Hippocampal formation (tissue), 2 donors: Measurements from ENCODE around the gene SGO2.
"Not testable (repeated sequence)": the region's sequence is repeated elsewhere in the genome, so short reads cannot be mapped to it uniquely, and the experiment has no call there.

Experiments used
- DNase-seq, 2 donors: peaks; one replicate each; lab custom pipeline; 2025; lab: John Stamatoyannopoulos, UW

Gene SGO2

DNA sequence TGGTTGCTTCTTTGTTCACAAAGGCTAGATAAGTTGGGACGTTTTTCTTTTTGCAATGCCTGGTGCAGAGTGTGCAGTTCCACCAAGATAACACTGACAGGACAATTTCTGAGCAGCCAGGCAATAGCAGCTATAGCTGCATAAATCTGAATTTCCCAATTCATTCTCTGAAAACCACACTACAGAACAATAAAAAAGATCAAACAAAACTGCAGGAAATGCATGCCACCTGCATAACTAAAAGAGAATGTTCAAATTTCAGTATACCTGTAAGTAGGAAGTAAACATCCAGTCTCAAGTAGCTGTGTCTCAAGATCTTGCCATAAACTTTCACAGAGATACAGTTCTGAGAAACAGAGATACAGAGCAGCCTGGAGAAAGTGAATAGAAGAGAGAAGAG lies 10.9 kb upstream of the SGO2 start:
- no peak for DNase-seq

GRCh38 chr2:200523158-200523557 lies 2.8 kb upstream of the SGO2 start:
- DNase-seq, result no peak

GRCh38 chr2:200523604-200524003 lies 2.4 kb upstream of the SGO2 start:
- no peak for DNase-seq

- DNase-seq, result no peak
Measured at GRCh38 chr2:200525066-200525465, 941 bp upstream of the SGO2 start.

DNA sequence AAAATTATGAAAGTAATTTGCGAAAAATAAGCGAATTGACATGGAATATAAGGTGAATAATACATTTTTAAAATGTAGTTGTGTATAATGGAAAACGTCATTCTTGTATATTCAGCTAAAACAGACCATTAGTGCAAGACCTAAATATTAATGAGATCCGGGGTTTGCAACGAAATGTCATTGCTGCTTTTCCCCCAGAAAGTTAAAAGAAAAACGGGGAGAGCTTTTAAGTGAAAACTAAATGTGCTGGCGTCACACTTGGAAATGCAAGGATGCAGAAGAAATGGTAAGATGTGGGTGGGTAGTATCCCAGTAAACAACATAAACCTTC lies 491 bp upstream of the SGO2 start:
- no peak for DNase-seq

DNA sequence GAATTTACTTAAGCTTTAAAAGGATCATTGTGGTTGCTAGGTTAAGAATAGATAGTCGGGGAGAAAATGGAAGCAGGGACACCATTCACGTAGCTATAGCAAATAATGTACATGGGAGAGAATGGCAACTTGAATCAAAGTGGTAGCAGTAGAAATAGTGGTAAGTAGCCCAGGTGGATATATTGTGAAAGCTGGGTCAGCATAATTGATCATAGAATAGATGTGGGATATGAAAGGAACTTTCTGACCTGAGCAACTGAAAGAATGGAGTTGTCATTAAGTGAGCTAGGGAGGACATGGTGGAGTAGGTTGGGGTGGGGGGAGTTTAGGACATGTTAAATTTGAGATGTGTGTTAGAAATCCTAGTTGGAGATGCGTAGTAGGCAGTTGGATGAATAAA lies 2.2 kb downstream of the SGO2 start:
- no peak for DNase-seq

GRCh38 chr2:200533754-200534153 lies 7.7 kb downstream of the SGO2 start:
- no peak for DNase-seq

- no peak for DNase-seq
Measured at GRCh38 chr2:200534572-200534971, 8.6 kb downstream of the SGO2 start.

DNA sequence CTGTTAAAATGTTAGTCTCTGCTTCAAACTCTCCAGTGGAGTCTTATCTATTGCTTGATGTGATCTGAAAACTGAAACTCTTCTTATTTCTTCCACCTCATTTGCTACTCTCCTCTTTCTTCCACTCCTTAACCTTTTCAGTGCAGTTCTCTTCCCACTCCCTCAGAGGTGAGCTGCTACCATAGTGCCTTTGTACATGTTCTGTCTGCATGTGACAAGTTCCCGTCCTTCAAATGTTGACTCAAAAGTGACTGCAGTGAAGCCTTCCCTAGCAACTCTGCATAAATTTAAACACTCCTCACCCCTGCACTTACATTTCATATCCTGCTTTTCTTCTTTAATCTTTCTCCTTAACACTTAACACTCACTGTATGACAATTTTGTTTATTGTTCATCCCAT lies 12.1 kb downstream of the SGO2 start:
- DNase-seq, result no peak

- no peak for DNase-seq
Measured at GRCh38 chr2:200540793-200541192, 14.8 kb downstream of the SGO2 start.

DNA sequence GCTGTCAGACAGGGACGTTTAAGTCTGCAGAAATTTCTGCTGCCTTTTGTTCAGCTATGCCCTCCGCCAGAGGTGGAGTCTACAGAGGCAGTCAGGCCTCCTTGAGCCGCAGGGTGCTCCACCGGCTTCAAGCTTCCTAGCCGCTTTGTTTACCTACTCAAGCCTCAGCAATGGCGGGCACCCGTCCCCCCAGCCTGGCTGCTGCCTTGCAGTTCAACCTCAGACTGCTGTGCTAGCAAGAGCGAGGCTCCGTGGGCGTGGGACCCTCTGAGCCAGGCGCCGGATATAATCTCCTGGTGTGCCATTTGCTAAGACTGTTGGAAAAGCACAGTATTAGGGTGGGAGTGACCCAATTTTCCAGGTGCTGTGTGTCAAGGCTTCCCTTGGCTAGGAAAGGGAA lies 40.6 kb downstream of the SGO2 start:
- DNase-seq, result not testable (repeated sequence)

- no peak for DNase-seq
Measured at GRCh38 chr2:200567932-200568331, 41.9 kb downstream of the SGO2 start.

DNA sequence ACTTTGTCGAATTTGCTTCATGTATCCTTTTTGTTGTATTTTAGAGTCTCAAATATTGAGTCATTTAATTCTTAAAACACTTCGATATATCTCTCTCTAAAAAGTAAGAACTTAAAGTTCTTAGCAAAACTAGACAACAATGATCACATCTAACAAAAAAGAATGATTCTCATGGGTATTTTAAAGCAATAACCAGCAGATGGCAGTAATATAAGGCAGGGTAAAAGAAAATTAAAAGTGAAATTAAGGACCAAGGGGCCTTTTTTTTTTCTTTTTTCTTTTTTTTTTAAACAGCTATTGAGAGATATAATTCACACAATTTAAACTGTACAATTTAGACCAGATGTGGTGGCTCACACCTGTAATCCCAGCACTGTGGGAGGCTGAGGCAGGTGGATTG lies 50.0 kb downstream of the SGO2 start:
- no peak for DNase-seq

DNA sequence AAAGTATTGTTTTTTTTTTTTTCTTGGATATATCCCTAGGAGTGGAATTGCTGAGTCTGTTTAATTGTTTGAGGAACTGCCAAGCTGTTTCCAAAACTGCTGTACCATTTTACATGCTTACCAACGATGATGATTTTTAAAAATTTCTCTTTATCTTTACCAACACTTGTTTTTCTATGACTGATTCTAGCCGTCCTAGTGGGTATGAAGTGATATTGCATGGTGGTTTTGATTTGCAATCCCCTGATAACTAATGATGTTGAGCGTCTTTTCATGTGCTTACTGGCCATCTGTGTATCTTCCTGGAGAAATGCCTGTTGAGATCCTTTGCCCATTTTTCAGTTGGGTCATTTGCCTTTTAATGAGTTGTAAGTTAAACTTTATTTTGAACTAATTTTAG lies 51.0 kb downstream of the SGO2 start:
- DNase-seq, result no peak

GRCh38 chr2:200578778-200579177 lies 52.8 kb downstream of the SGO2 start:
- DNase-seq, result no peak

GRCh38 chr2:200584639-200585038 lies 58.6 kb downstream of the SGO2 start:
- no peak for DNase-seq

DNA sequence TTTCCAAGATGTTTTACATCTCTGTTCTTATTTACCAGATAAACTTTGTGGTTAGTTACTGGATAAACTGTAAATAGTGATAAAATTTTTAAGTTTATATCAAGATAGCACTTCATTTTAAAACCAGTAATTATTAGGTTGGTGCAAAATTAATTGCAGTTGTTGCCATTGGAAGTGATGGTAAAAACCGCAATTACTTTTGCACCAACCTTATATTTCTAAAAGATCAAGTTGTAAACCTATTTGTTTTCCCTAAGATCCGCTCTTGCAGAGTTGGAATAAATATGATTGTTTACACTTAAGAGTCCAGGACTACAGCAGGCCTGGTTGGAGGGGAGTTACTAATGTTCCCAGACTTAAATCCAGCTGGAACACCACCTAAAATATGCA lies 59.3 kb downstream of the SGO2 start:
- DNase-seq, result no peak

GRCh38 chr2:200585730-200586643 lies 60.0 kb downstream of the SGO2 start, which contains the start of gene AOX1:
AOX1 (plus strand) TSS chr2:200586014; CDS start chr2:200586109, 95 bp downstream.
- DNase-seq, result peak in 1 of 2 donors; percentile 14

DNA sequence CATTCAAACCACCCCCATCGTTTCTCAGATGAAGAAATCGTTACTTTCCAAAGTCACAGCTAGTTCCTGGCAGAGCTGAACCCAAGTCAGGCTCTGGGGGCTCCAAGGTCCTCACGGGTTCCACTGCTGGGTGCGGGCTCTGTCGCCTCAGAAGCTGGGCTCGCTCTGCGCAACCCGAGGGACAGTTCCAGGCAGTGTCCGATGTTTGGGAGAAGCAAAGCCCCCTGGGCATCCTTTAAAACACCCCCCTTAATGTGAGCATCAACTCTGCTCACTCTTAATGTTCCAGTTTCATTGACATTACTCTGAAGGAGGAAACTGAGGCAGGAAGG lies 60.6 kb downstream of the SGO2 start:
- DNase-seq, result no peak

DNA sequence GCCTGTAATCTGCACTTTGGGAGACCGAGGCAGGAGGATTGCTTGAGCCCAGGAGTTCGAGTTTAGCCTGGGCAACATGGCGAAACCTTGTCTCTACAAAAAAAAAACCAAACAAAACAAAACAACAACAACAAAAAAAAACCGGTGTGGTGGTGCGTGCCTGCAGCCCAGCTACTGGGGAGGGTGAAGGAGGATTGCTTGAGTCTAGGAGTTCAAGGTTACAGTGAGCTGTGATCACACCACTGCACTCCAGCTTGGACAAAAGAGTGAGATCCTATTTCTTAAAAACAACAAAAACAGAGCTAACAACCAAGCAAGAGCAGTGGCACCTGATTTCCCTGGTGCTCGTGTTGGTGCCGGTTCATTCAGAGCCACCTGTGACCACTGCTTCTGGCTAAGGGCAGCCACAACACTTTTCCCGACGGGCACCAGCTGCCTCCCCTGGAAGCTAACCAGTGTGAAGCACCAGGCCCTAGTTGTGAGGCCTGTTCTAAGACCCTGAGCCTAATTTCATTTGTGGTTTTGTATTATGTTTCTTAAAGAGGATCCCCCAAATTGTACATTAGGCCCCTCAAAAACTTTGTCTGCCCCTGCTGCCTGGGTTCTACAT lies 61.1 kb downstream of the SGO2 start:
- no peak for DNase-seq

DNA sequence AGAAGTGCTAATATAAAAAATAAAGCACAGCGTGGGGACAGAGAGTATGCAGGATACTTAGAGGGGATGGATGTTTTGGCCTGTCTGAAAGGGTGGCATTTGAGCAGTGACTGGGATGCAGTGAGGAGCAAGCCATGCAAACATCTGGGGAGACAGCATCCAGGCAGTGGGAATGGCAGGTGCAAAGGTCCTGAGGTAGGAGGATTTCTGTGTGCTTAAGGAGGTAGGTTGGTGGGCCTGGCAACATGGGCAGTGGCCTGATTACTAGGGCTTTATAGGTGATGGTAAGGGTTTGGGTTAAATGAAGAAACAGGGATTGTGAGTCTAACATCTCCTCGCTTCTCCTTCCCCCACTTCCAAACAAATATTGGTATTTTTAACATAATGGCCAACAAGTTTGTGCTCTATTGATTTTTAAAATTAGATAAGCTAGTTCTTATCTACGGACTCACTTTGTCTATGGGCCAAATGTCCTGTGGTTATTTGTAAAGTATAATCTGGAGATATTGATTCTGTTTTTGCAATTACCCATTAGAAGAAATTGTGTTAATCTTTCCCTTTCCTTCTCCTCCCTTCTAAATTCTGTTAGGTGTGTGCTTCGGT lies 62.2 kb downstream of the SGO2 start:
- DNase-seq, result no peak

- DNase-seq, result no peak
Measured at GRCh38 chr2:200590090-200590489, 64.1 kb downstream of the SGO2 start.

GRCh38 chr2:200591308-200591707 lies 65.3 kb downstream of the SGO2 start:
- no peak for DNase-seq
